Left ventricle myocardium inferior (tissue), 1 donor: ENCODE results near the gene ESR1. TPM values are rescaled to one million over a fixed set of nuclear protein-coding genes. Genes with fewer than 3 reads are reported as not detected.

Experiments used
- DNase-seq: peaks from one replicate; pipeline ENCODE4 v3.0.0-alpha.2; 2020
- H3K27ac ChIP-seq: fragments of 200-600 bp; replicated peaks from 2 replicates; pipeline ENCODE4 v1.8.0; 2021
- H3K27me3 ChIP-seq: fragments of 200-600 bp; 2 replicates; pipeline ENCODE4 v1.8.0; 2021; ENCODE audit warnings: low read depth
- H3K36me3 ChIP-seq: fragments of 200-600 bp; 2 replicates; pipeline ENCODE4 v1.8.0; 2021
- H3K4me1 ChIP-seq: fragments of 200-600 bp; 2 replicates; pipeline ENCODE4 v1.8.0; 2021
- H3K4me3 ChIP-seq: fragments of 200-600 bp; 2 replicates; pipeline ENCODE4 v1.8.0; 2021; ENCODE audit warnings: mild to moderate bottlenecking, moderate library complexity
- H3K9me3 ChIP-seq: fragments of 200-600 bp; replicated peaks from 2 replicates; pipeline ENCODE4 v1.8.0; 2021
- intact Hi-C: fragments of 100-400 bp; cut with micrococcal nuclease; formaldehyde crosslinking; loops from one replicate; pipeline ENCODE4 v1.11.0; 2022
- total RNA-seq: library from RNA; stranded (reverse); fragmentation: NEBNext Ultra II Directional; extraction: Animal tissue kit (Norgen Biotek cat#: 25700); gene quantifications from one replicate; pipeline ENCODE4 v1.2.1, GENCODE V29; 2021
- TF ChIP-seq, protein P1 (sequence below): fragments of 200-600 bp; IDR thresholded peaks from 2 replicates; pipeline ENCODE4 v1.8.0; 2021; ENCODE audit warnings: antibody characterized with exemption, mild to moderate bottlenecking, borderline replicate concordance
- donor health status: DM: no; HTN: yes; CAD: no; lungs with severe emphysema.

Gene ESR1
- total RNA-seq, 1 donor from 2014 or later = 1.6 TPM

DNA sequence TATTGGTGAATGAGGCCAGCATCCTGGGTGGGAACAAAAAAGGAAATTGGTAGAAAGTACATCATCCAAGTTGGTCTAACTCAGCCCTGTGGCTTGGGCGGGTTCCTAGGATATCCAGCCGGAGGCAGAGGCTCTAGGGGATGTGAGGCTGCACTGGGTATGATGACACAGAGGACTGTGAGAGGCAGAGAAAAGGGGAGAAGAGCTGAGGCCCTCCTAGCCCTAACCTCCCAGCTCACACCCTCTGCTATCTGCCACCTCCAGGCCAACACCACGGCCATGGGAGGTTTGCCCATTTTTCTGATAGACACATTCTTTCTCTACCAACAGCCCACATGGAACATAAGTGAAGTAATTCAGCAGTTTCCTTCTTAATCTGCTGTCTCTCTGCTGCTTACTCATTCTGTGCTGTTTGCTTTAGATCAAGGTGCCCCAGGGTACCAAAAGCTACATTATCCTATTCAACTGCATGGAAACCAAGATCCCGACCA lies 284.4 kb downstream of the ESR1 start:
- TF ChIP-seq, protein P1, sequence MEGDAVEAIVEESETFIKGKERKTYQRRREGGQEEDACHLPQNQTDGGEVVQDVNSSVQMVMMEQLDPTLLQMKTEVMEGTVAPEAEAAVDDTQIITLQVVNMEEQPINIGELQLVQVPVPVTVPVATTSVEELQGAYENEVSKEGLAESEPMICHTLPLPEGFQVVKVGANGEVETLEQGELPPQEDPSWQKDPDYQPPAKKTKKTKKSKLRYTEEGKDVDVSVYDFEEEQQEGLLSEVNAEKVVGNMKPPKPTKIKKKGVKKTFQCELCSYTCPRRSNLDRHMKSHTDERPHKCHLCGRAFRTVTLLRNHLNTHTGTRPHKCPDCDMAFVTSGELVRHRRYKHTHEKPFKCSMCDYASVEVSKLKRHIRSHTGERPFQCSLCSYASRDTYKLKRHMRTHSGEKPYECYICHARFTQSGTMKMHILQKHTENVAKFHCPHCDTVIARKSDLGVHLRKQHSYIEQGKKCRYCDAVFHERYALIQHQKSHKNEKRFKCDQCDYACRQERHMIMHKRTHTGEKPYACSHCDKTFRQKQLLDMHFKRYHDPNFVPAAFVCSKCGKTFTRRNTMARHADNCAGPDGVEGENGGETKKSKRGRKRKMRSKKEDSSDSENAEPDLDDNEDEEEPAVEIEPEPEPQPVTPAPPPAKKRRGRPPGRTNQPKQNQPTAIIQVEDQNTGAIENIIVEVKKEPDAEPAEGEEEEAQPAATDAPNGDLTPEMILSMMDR = no peak
- intact Hi-C loops = no loop called here
- no peak for DNase-seq
- Histone ChIP-seq H3K4me3 (no peak overlapping the region), H3K27ac (no peak overlapping the region), H3K9me3 (no peaks in the 10 kb centered on the region), H3K36me3 (no peaks in the 10 kb centered on the region), H3K27me3 (no peaks in the 10 kb centered on the region), H3K4me1 (peaks cover 24% of the 10 kb centered on the region)

GRCh38 chr6:152093711-152094110 lies 286.2 kb downstream of the ESR1 start:
- TF ChIP-seq, protein P1 = no peak
- Histone ChIP-seq H3K4me1 (peaks cover 24% of the 10 kb centered on the region), H3K9me3 (no peaks in the 10 kb centered on the region), H3K27ac (no peak overlapping the region), H3K4me3 (no peak overlapping the region), H3K36me3 (no peaks in the 10 kb centered on the region), H3K27me3 (no peaks in the 10 kb centered on the region)
- no peak for DNase-seq
- intact Hi-C loops = no loop called here

DNA sequence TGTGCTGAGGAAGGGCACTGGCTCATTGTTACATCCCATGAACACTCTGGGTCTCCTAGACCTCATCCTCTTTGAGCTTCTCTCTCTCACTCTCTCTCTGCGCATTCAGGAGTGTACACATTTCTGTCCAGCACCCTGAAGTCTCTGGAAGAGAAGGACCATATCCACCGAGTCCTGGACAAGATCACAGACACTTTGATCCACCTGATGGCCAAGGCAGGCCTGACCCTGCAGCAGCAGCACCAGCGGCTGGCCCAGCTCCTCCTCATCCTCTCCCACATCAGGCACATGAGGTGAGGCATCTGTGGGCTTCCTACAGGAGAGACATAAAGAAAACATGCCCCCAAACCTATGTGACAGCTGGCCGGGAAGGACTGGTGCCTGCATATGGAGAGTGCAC lies 286.8 kb downstream of the ESR1 start:
- Histone ChIP-seq H3K36me3 (no peaks in the 10 kb centered on the region), H3K27ac (no peak overlapping the region), H3K4me3 (no peak overlapping the region), H3K27me3 (no peaks in the 10 kb centered on the region), H3K9me3 (no peaks in the 10 kb centered on the region), H3K4me1 (peaks cover 27% of the 10 kb centered on the region)
- DNase-seq = no peak
- intact Hi-C loops = no loop called here
- TF ChIP-seq, protein P1 = no peak

DNA sequence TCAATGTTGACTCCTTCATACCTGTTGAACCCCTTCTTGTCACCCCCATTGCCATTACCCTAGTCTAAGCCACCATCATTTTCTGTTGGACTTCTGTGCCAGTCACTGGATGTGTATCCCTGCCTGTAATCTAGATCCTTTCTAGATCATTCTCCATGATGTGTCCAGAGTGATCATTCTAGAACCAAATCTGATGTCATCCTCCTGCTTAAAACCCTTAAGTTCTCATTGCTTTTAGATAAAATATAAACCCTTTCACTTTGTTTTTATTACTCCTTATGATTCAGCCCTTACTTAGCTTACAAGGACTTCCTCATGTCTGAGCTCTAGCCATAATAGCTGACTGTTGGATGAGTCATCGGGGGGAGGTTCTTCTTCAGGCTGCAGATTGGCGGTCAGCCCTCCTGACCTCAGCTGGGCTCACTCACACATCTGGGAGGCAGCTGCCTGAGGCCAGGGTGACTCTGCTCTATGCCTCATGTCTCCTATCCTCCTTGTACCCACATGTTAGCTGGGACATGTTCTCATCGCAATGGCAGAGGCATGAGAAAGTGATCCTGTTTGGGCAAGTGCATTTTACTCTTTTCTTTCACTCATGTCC lies 287.6 kb downstream of the ESR1 start:
- DNase-seq = peak; percentile 54
- Histone ChIP-seq H3K27me3 (no peaks in the 10 kb centered on the region), H3K27ac (peak overlapping the region; percentile 60), H3K4me1 (peaks cover 34% of the 10 kb centered on the region), H3K36me3 (no peaks in the 10 kb centered on the region), H3K4me3 (no peak overlapping the region), H3K9me3 (no peaks in the 10 kb centered on the region)
- TF ChIP-seq, protein P1 = no peak
- intact Hi-C loops = no loop called here

GRCh38 chr6:152096863-152097496 lies 289.5 kb downstream of the ESR1 start:
- no peaks in the 10 kb centered on the region for H3K36me3 ChIP-seq
- no peaks in the 10 kb centered on the region for H3K9me3 ChIP-seq
- TF ChIP-seq, protein P1 = no peak
- no peak for DNase-seq
- intact Hi-C loops = no loop called here
- no peaks in the 10 kb centered on the region for H3K27me3 ChIP-seq
- H3K4me3 ChIP-seq = no peak overlapping the region
- H3K27ac ChIP-seq = no peak overlapping the region
- peaks cover 27% of the 10 kb centered on the region for H3K4me1 ChIP-seq
